Suprapubic skin (tissue), 4 donors: Measurements from ENCODE around the gene RPS6KC1. TPM values are rescaled to one million over a fixed set of nuclear protein-coding genes. Genes with fewer than 3 reads are reported as not detected.

Experiments
- DNase-seq, 2 donors: peaks; one replicate each; pipeline ENCODE4 v3.0.0-alpha.2; 2019; ENCODE audit warnings: low spot score in 2 of 2
- H3K27ac ChIP-seq: fragments of 200-600 bp; sonication (generic); one replicate; pipeline ENCODE4 v1.5.1; 2019
- H3K27me3 ChIP-seq: fragments of 200-600 bp; sonication (generic); one replicate; pipeline ENCODE4 v1.5.1; 2019
- H3K36me3 ChIP-seq: fragments of 200-600 bp; sonication (generic); one replicate; pipeline ENCODE4 v1.5.1; 2019
- H3K4me1 ChIP-seq: fragments of 200-600 bp; sonication (generic); one replicate; pipeline ENCODE4 v1.5.1; 2019
- H3K4me3 ChIP-seq: fragments of 200-600 bp; sonication (generic); one replicate; pipeline ENCODE4 v1.5.1; 2019; ENCODE audit warnings: mild to moderate bottlenecking
- H3K9me3 ChIP-seq: fragments of 200-600 bp; sonication (generic); one replicate; pipeline ENCODE4 v1.5.1; 2019
- CTCF ChIP-seq, 2 donors: fragments of 200-600 bp in 1 of 2; fragments of 450-650 bp in 1 of 2; sonication (generic) in 1 of 2; IDR thresholded peaks; one replicate each; pipeline ENCODE4 v1.5.1; 2016 to 2019; ENCODE audit warnings: antibody characterized with exemption in 2 of 2, mild to moderate bottlenecking in 1 of 2, moderate library complexity in 1 of 2
- EP300 ChIP-seq: sonication (generic); formaldehyde crosslinking; IDR thresholded peaks from one replicate; pipeline ENCODE4 v1.6.1; 2017; ENCODE audit warnings: antibody characterized with exemption
- POLR2A ChIP-seq, 2 donors: fragments of 450-650 bp; IDR thresholded peaks; one replicate each; pipeline ENCODE4 v1.6.1; 2017; ENCODE audit warnings: antibody characterized with exemption in 2 of 2, mild to moderate bottlenecking in 2 of 2, moderate library complexity in 2 of 2
- POLR2AphosphoS5 ChIP-seq, 3 donors: sonication (generic); formaldehyde crosslinking; IDR thresholded peaks; one replicate each; pipeline ENCODE4 v1.6.1; 2017; ENCODE audit warnings: antibody characterized with exemption in 3 of 3
- WGBS: methylation state at CpG from one replicate; pipeline ENCODE4 v1.1.5; 2018; 5-methylcytosine and 5-hydroxymethylcytosine counted together
- total RNA-seq, 4 donors: library from RNA; depleted of rRNA; stranded (reverse); fragments of >200 nt; gene quantifications; one replicate each; pipeline ENCODE4 v1.1.0, GENCODE V29; 2016

Gene RPS6KC1
- total RNA-seq, 4 donors from 2014 or later: 9.3 to 18.3 (median 14.2) TPM

GRCh38 chr1:213125643-213126042 is 74.6 kb downstream of the RPS6KC1 start:
- TF ChIP-seq POLR2AphosphoS5 (IDR thresholded peaks at IDR 0.05) (no peak), POLR2A (IDR thresholded peaks at IDR 0.05) (no peak), EP300 (no peak), CTCF (IDR thresholded peaks at IDR 0.05) (no peak)
- Histone ChIP-seq H3K4me3 (no peak overlapping the region), H3K27me3 (no peaks in the 10 kb centered on the region), H3K36me3 (no peaks in the 10 kb centered on the region), H3K9me3 (no peaks in the 10 kb centered on the region), H3K4me1 (no peaks in the 10 kb centered on the region), H3K27ac (no peak overlapping the region)
- WGBS: 90% methylated on average over 2 of the region's 2 CpGs
- DNase-seq: no peak

GRCh38 chr1:213127074-213127473 is 76.0 kb downstream of the RPS6KC1 start:
- Histone ChIP-seq H3K4me1 (no peaks in the 10 kb centered on the region), H3K4me3 (no peak overlapping the region), H3K36me3 (no peaks in the 10 kb centered on the region), H3K9me3 (no peaks in the 10 kb centered on the region), H3K27ac (no peak overlapping the region), H3K27me3 (no peaks in the 10 kb centered on the region)
- TF ChIP-seq EP300 (no peak), POLR2A (IDR thresholded peaks at IDR 0.05) (no peak), CTCF (IDR thresholded peaks at IDR 0.05) (no peak), POLR2AphosphoS5 (IDR thresholded peaks at IDR 0.05) (no peak)
- no peak for DNase-seq
- WGBS: 100% methylated on average over 1 of the region's 1 CpG

- Histone ChIP-seq H3K4me1 (no peaks in the 10 kb centered on the region), H3K27ac (no peak overlapping the region), H3K27me3 (no peaks in the 10 kb centered on the region), H3K36me3 (peaks cover 4% of the 10 kb centered on the region), H3K9me3 (no peaks in the 10 kb centered on the region), H3K4me3 (no peak overlapping the region)
- TF ChIP-seq EP300 (no peak), POLR2AphosphoS5 (IDR thresholded peaks at IDR 0.05) (no peak), CTCF (IDR thresholded peaks at IDR 0.05) (no peak), POLR2A (IDR thresholded peaks at IDR 0.05) (no peak)
- DNase-seq: no peak
Measured at GRCh38 chr1:213131851-213132655, 81.0 kb downstream of the RPS6KC1 start.

GRCh38 chr1:213135572-213135971 is 84.5 kb downstream of the RPS6KC1 start:
- H3K27ac ChIP-seq: no peak overlapping the region
- TF ChIP-seq EP300: no peak
- no peak for TF ChIP-seq POLR2A (IDR thresholded peaks at IDR 0.05)
- TF ChIP-seq CTCF (IDR thresholded peaks at IDR 0.05): no peak
- no peak for TF ChIP-seq POLR2AphosphoS5 (IDR thresholded peaks at IDR 0.05)
- H3K9me3 ChIP-seq: no peaks in the 10 kb centered on the region
- peaks cover 5% of the 10 kb centered on the region for H3K36me3 ChIP-seq
- no peaks in the 10 kb centered on the region for H3K4me1 ChIP-seq
- DNase-seq: no peak
- no peak overlapping the region for H3K4me3 ChIP-seq
- H3K27me3 ChIP-seq: no peaks in the 10 kb centered on the region

GRCh38 chr1:213136190-213136917 is 85.3 kb downstream of the RPS6KC1 start:
- DNase-seq: no peak
- WGBS: 86% methylated on average over 5 of the region's 5 CpGs

More at GRCh38 chr1:213136190-213136917, 85.3 kb downstream of the RPS6KC1 start:
- no peak overlapping the region for H3K4me3 ChIP-seq
- peaks cover 5% of the 10 kb centered on the region for H3K36me3 ChIP-seq
- TF ChIP-seq POLR2A (IDR thresholded peaks at IDR 0.05) (no peak), POLR2AphosphoS5 (IDR thresholded peaks at IDR 0.05) (no peak)
- no peaks in the 10 kb centered on the region for H3K9me3 ChIP-seq
- H3K27me3 ChIP-seq: no peaks in the 10 kb centered on the region
- no peak overlapping the region for H3K27ac ChIP-seq
- no peaks in the 10 kb centered on the region for H3K4me1 ChIP-seq
